Astrocyte of the spinal cord (primary cell): ENCODE results near the gene NCAM1.

ENCODE experiments used
- DNase-seq: peaks from one replicate; pipeline ENCODE4 v3.0.0; 2011; ENCODE audit warnings: low read depth, low spot score
- H3K4me3 ChIP-seq: 2 replicates; pipeline ENCODE4 v1.5.1; 2011; ENCODE audit warnings: low read depth, mild to moderate bottlenecking, low read length, moderate library complexity
- CTCF ChIP-seq: IDR thresholded peaks from 2 replicates; pipeline ENCODE4 v1.5.1; 2012; ENCODE audit warnings: low read depth, mild to moderate bottlenecking, low read length, inconsistent platforms
- in situ Hi-C: cut with HindIII; loops from 2 replicates; pipeline ENCODE4 v1.10.0; 2017; ENCODE audit warnings: low sequenced_read_pairs

Gene NCAM1

DNA sequence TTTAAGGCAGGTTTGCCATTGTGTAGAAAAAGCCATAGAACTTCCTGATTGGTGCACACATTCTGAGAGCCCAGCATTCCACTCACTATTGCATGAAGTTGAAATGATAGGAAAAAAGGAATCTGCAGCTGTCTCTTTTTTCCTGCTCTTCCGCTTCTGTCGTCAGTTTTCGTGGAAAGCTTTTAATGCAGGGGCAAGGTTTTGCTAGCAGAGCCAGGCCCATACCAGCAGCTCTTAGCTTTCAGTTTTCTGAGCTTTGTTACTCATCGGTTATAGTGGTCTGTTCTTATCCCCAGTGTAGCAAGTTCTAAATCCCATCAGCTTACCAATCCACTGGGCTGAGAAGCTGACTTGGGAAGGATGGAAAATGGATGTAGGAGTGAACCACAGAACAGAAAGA, 190.3 kb downstream of the NCAM1 start:
- no peak for DNase-seq
- in situ Hi-C loops = no loop called here
- no peak overlapping the region for H3K4me3 ChIP-seq
- no peak for TF ChIP-seq CTCF

GRCh38 chr11:113152500-113152899, 191.3 kb downstream of the NCAM1 start:
- in situ Hi-C loops = no loop called here
- no peak for TF ChIP-seq CTCF
- no peak for DNase-seq
- no peak overlapping the region for H3K4me3 ChIP-seq

- no peak for TF ChIP-seq CTCF
- in situ Hi-C loops = no loop called here
- no peak for DNase-seq
- no peak overlapping the region for H3K4me3 ChIP-seq
Measured at GRCh38 chr11:113153847-113154246, 192.6 kb downstream of the NCAM1 start.

GRCh38 chr11:113159988-113160807, 199.0 kb downstream of the NCAM1 start:
- in situ Hi-C loops = no loop called here
- no peak for DNase-seq
- TF ChIP-seq CTCF = no peak
- H3K4me3 ChIP-seq = no peak overlapping the region

- no peak for DNase-seq
- no peak for TF ChIP-seq CTCF
Measured at GRCh38 chr11:113160808-113161124, 199.5 kb downstream of the NCAM1 start.

DNA sequence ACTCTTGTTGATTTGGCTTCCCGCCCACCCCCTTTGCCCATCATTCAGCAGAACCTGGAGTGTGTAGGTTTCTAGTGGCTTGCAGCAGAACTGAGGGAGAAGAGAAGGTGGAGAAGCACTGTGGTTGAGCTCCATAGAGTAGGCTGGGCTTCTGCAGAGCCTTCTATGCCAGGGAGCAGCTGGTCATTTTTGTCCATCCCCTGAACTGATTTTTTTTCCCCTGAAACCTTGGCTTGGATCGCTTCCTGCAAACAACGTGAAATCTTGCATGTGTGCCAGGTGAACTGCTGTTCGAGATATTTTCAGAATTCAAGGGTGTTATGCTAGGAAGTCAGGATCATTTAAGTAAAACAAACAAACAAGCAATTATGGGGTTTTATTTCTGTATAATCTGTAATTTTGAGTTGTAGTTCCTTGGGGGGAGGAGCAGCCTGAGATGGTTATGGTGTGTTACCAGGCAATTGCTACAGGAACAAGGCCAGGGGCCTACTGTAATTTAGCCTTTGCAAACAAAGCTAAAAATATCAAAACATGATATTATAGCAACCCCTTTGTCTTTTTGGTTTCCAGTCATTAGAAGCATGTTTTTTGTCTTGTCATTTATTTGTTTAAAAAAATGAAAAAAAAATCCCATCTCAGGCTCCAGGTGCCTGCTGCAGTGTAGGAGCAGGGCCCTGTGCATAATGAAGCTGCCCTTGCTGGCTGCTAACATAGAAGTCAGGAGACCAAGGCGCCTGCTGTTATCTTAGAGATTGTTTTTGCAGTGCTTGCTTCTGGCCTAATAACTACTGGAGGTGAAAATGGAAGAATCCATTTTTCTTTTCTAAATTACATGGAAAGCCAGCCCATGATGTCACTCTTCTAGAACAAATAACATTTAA, 200.7 kb downstream of the NCAM1 start:
- in situ Hi-C loops = no loop called here
- no peak overlapping the region for H3K4me3 ChIP-seq
- TF ChIP-seq CTCF = no peak
- DNase-seq = no peak

More at GRCh38 chr11:113160808-113161124, 199.5 kb downstream of the NCAM1 start:
- in situ Hi-C loops = no loop called here
- no peak overlapping the region for H3K4me3 ChIP-seq
